ENCODE results near the gene PXMP4. TPM values are rescaled to one million over a fixed set of nuclear protein-coding genes. Genes with fewer than 3 reads are reported as not detected.

The PXMP4 gene
- total RNA-seq, 1 donor from 2014 or later = 3.5 TPM

DNA sequence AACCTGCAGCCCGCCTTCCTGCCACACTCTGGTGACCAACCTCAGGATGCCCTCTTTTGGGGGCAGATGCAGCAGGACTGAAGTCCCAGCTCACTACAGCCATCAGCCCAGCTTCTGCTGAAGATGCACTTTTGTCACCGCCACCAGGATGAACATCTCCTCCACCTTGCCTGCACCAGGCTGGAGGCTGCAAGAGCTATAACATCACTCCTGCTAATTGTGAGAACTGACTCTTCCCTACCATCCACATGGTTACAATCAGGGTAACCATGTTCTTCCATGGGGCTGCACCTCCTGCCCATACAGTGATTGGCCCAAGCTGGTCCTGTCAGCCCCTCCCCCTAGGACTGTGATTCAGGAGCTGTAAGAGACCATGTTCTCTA lies 55.4 kb downstream of the PXMP4 start:
- H3F3A ChIP-seq (ENCODE audit: low read depth) = peaks cover 21% of the 10 kb centered on the region
- DNase-seq (ENCODE audit: low spot score) = no peak
- peak overlapping the region; percentile 80 for H3K4me3 Mint-ChIP-seq
- peaks cover 14% of the 10 kb centered on the region for H3K36me3 Mint-ChIP-seq
- no peak overlapping the region for H2AFZ ChIP-seq (replicated peaks)
- no peak overlapping the region for H3K4me2 ChIP-seq
- H3K79me2 ChIP-seq (ENCODE audit: low read depth) = no peaks in the 10 kb centered on the region
- TF ChIP-seq EZH2 (IDR thresholded peaks at IDR 0.05) (no peak), EZH2phosphoT487 (IDR thresholded peaks at IDR 0.05) (no peak)
- TF ChIP-seq, protein P1, sequence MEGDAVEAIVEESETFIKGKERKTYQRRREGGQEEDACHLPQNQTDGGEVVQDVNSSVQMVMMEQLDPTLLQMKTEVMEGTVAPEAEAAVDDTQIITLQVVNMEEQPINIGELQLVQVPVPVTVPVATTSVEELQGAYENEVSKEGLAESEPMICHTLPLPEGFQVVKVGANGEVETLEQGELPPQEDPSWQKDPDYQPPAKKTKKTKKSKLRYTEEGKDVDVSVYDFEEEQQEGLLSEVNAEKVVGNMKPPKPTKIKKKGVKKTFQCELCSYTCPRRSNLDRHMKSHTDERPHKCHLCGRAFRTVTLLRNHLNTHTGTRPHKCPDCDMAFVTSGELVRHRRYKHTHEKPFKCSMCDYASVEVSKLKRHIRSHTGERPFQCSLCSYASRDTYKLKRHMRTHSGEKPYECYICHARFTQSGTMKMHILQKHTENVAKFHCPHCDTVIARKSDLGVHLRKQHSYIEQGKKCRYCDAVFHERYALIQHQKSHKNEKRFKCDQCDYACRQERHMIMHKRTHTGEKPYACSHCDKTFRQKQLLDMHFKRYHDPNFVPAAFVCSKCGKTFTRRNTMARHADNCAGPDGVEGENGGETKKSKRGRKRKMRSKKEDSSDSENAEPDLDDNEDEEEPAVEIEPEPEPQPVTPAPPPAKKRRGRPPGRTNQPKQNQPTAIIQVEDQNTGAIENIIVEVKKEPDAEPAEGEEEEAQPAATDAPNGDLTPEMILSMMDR (IDR thresholded peaks at IDR 0.05) = no peak
- H3K27me3 ChIP-seq = peaks cover 10% of the 10 kb centered on the region
- H3K36me3 ChIP-seq = no peaks in the 10 kb centered on the region
- H3K4me3 ChIP-seq = no peak overlapping the region
- peaks cover 25% of the 10 kb centered on the region for H3K4me1 Mint-ChIP-seq
- no peaks in the 10 kb centered on the region for H4K20me1 ChIP-seq (ENCODE audit: low read depth)
- H3K9me3 Mint-ChIP-seq = no peaks in the 10 kb centered on the region
- peaks cover 5% of the 10 kb centered on the region for H3K27me3 Mint-ChIP-seq (ENCODE audit: insufficient read depth, low read depth)
- H3K4me1 ChIP-seq = peaks cover 5% of the 10 kb centered on the region
- H3K27ac Mint-ChIP-seq = peak overlapping the region; percentile 51
- no peak overlapping the region for H3K9ac ChIP-seq
- no peaks in the 10 kb centered on the region for H3K9me3 ChIP-seq (ENCODE audit: low read depth)
- no peak overlapping the region for H3K27ac ChIP-seq

DNA sequence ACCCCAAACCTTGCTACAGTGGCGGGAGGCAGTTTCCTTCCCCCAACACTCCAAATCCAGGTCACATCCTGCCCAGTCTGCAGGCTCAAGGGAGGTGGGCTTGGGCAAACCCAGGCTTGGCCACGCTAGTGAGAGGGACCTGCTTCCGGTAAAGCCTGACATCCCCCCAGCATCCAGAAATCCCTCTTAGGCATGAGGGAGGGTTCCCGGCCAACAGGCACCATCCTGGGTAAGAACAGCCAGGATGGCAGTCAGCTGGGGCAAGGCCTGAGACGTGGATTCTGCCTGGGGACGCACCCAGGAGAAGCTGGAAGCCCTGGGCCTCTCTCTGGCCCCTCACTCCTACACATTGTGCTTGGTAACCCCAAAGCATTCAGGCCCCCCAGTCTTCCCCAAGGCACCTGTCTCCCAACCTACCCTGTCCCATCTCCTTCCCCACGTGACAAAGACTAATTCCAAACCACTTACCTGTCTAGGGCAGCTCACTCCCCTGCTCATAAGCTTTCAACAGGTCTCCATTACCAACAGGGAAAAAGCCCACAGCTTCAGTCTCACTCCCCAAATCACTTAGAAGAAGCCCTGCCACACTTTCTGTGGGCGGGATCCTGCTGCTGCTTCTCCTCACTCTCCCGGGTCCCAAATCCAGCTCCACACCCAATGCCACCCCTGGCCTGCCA lies 55.9 kb downstream of the PXMP4 start:
- Histone ChIP-seq H3K27me3 (peaks cover 10% of the 10 kb centered on the region), H3K9me3 (ENCODE audit: low read depth) (no peaks in the 10 kb centered on the region), H3K9ac (no peak overlapping the region), H4K20me1 (ENCODE audit: low read depth) (no peaks in the 10 kb centered on the region), H2AFZ (replicated peaks) (peak overlapping the region; percentile 57), H3K4me2 (peak overlapping the region; percentile 83), H3K27ac (no peak overlapping the region), H3F3A (ENCODE audit: low read depth) (peaks cover 21% of the 10 kb centered on the region), H3K36me3 (no peaks in the 10 kb centered on the region), H3K79me2 (ENCODE audit: low read depth) (no peaks in the 10 kb centered on the region), H3K4me1 (peaks cover 5% of the 10 kb centered on the region), H3K4me3 (peak overlapping the region; percentile 66)
- Mint-ChIP-seq H3K4me1 (peaks cover 25% of the 10 kb centered on the region), H3K4me3 (peak overlapping the region; percentile 80), H3K27me3 (ENCODE audit: insufficient read depth, low read depth) (peaks cover 5% of the 10 kb centered on the region), H3K9me3 (no peaks in the 10 kb centered on the region), H3K27ac (peak overlapping the region; percentile 51), H3K36me3 (peaks cover 11% of the 10 kb centered on the region)
- TF ChIP-seq EZH2 (IDR thresholded peaks at IDR 0.05) (no peak), EZH2phosphoT487 (IDR thresholded peaks at IDR 0.05) (no peak)
- TF ChIP-seq, protein P1 (IDR thresholded peaks at IDR 0.05) = no peak
- no peak for DNase-seq (ENCODE audit: low spot score)

- peak overlapping the region; percentile 57 for H2AFZ ChIP-seq (replicated peaks)
- H3F3A ChIP-seq (ENCODE audit: low read depth) = peaks cover 21% of the 10 kb centered on the region
- Mint-ChIP-seq H3K4me3 (peak overlapping the region; percentile 80), H3K36me3 (peaks cover 5% of the 10 kb centered on the region), H3K27ac (no peak overlapping the region), H3K9me3 (no peaks in the 10 kb centered on the region), H3K4me1 (peaks cover 25% of the 10 kb centered on the region), H3K27me3 (ENCODE audit: insufficient read depth, low read depth) (peaks cover 5% of the 10 kb centered on the region)
- peaks cover 10% of the 10 kb centered on the region for H3K27me3 ChIP-seq
- no peak overlapping the region for H3K27ac ChIP-seq
- no peaks in the 10 kb centered on the region for H3K79me2 ChIP-seq (ENCODE audit: low read depth)
- TF ChIP-seq EZH2phosphoT487 (IDR thresholded peaks at IDR 0.05) (no peak), EZH2 (IDR thresholded peaks at IDR 0.05) (no peak)
- TF ChIP-seq, protein P1 (IDR thresholded peaks at IDR 0.05) = no peak
- peak; percentile 94 for DNase-seq (ENCODE audit: low spot score)
- H3K9me3 ChIP-seq (ENCODE audit: low read depth) = no peaks in the 10 kb centered on the region
- no peaks in the 10 kb centered on the region for H3K36me3 ChIP-seq
- peak overlapping the region; percentile 83 for H3K4me2 ChIP-seq
- H3K4me3 ChIP-seq = peak overlapping the region; percentile 66
- peaks cover 5% of the 10 kb centered on the region for H3K4me1 ChIP-seq
- no peaks in the 10 kb centered on the region for H4K20me1 ChIP-seq (ENCODE audit: low read depth)
- H3K9ac ChIP-seq = peak overlapping the region; percentile 46
Measured at GRCh38 chr20:33663161-33664084, 56.7 kb downstream of the PXMP4 start.

Data from neural progenitor cell (in vitro differentiated cells).